Neural cell (in vitro differentiated cells): ENCODE measurements around the gene COL28A1. TPM values are rescaled to one million over a fixed set of nuclear protein-coding genes. Genes with fewer than 3 reads are reported as not detected.

Experiments used
- H2AFZ ChIP-seq: fragments of 200-600, 300-800 bp; sonication (generic), shearing (Covaris generic); 2 replicates; pipeline ENCODE4 v1.6.0; 2014; ENCODE audit warnings: low read depth, mild to moderate bottlenecking, antibody characterized with exemption, low read length, moderate library complexity
- H3F3A ChIP-seq: fragments of 200-600 bp; shearing (Covaris generic); 2 replicates; pipeline ENCODE4 v1.6.1; 2016; ENCODE audit warnings: mild to moderate bottlenecking, moderate library complexity, mixed read lengths, antibody characterized with exemption, low read length; ENCODE audit not compliant: insufficient read depth, poor library complexity, severe bottlenecking
- H3K27ac ChIP-seq: fragments of 200-600, 300-800 bp; sonication (generic), shearing (Covaris generic); 2 replicates; pipeline ENCODE4 v1.5.1; 2014; ENCODE audit warnings: mild to moderate bottlenecking, low read length, moderate library complexity
- H3K27me3 ChIP-seq: fragments of 300-800, 200-600 bp; sonication (generic), shearing (Covaris generic); 2 replicates; pipeline ENCODE4 v1.6.0; 2014; ENCODE audit warnings: mild to moderate bottlenecking, low read depth, low read length, moderate library complexity; ENCODE audit not compliant: insufficient read depth
- H3K36me3 ChIP-seq: fragments of 300-800, 200-600 bp; sonication (generic), shearing (Covaris generic); 2 replicates; pipeline ENCODE4 v1.5.1; 2014; ENCODE audit warnings: mild to moderate bottlenecking, antibody characterized with exemption, low read length, moderate library complexity; ENCODE audit not compliant: insufficient read depth
- H3K4me2 ChIP-seq: fragments of 300-800, 200-600 bp; sonication (generic), shearing (Covaris generic); 2 replicates; pipeline ENCODE4 v1.6.0; 2014; ENCODE audit warnings: mild to moderate bottlenecking, low read length
- H3K4me3 ChIP-seq: fragments of 300-800, 200-600 bp; sonication (generic), shearing (Covaris generic); 2 replicates; pipeline ENCODE4 v1.5.1; 2014; ENCODE audit warnings: mild to moderate bottlenecking, low read length, moderate library complexity
- H3K79me2 ChIP-seq: fragments of 200-600 bp; shearing (Covaris generic); replicated peaks from 2 replicates; pipeline ENCODE4 v1.6.0; 2014; ENCODE audit warnings: mild to moderate bottlenecking, low read length, moderate library complexity; ENCODE audit not compliant: insufficient read depth
- H3K9ac ChIP-seq: fragments of 300-800, 200-600 bp; sonication (generic), shearing (Covaris generic); 2 replicates; pipeline ENCODE4 v1.6.1; 2016; ENCODE audit warnings: mild to moderate bottlenecking, low read length, mixed read lengths
- H3K9me2 ChIP-seq: fragments of 200-600 bp; shearing (Covaris generic); 2 replicates; pipeline ENCODE4 v1.6.1; 2016; ENCODE audit warnings: mild to moderate bottlenecking, low read length, mixed read lengths; ENCODE audit not compliant: insufficient read depth
- H3K9me3 ChIP-seq: fragments of 200-600, 300-800 bp; sonication (generic), shearing (Covaris generic); 2 replicates; pipeline ENCODE4 v1.6.1; 2016; ENCODE audit warnings: mild to moderate bottlenecking, mixed run types, low read length, moderate library complexity, mixed read lengths
- H4K20me1 ChIP-seq: fragments of 200-600 bp; shearing (Covaris generic); 2 replicates; pipeline ENCODE4 v1.6.1; 2016; ENCODE audit warnings: mild to moderate bottlenecking, mixed run types; ENCODE audit not compliant: insufficient read depth
- EP300 ChIP-seq: fragments of 450-650 bp; conservative IDR thresholded peaks from 2 replicates; pipeline ENCODE4 v1.6.1; 2014; ENCODE audit warnings: antibody characterized with exemption, mild to moderate bottlenecking, moderate library complexity; ENCODE audit not compliant: poor library complexity, severe bottlenecking
- EZH2 ChIP-seq: fragments of 200-600, 300-800 bp; shearing (Covaris generic), sonication (generic); IDR thresholded peaks from 2 replicates; pipeline ENCODE4 v1.6.1; 2014; ENCODE audit warnings: antibody characterized with exemption, low read length, borderline replicate concordance, mild to moderate bottlenecking; ENCODE audit not compliant: insufficient read depth, poor library complexity, severe bottlenecking
- MXI1 ChIP-seq: fragments of 450-650 bp; conservative IDR thresholded peaks from 2 replicates; pipeline ENCODE4 v1.6.1; 2014; ENCODE audit warnings: antibody characterized with exemption, mild to moderate bottlenecking; ENCODE audit not compliant: poor library complexity, severe bottlenecking
- POLR2AphosphoS5 ChIP-seq: IDR thresholded peaks from 2 replicates; pipeline ENCODE4 v1.6.1; 2012
- RAD21 ChIP-seq: fragments of 450-650 bp; conservative IDR thresholded peaks from 2 replicates; pipeline ENCODE4 v1.6.1; 2014; ENCODE audit warnings: antibody characterized with exemption, mild to moderate bottlenecking, moderate library complexity
- SMC3 ChIP-seq: fragments of 450-650 bp; conservative IDR thresholded peaks from 2 replicates; pipeline ENCODE4 v1.6.1; 2014; ENCODE audit warnings: antibody characterized with exemption, mild to moderate bottlenecking, moderate library complexity; ENCODE audit not compliant: poor library complexity
- TAF1 ChIP-seq: IDR thresholded peaks from 2 replicates; pipeline ENCODE4 v1.6.1; 2012; ENCODE audit warnings: low read depth
- polyA plus RNA-seq: library from polyadenylated mRNA; depleted of rRNA; stranded (reverse); fragments of >200 nt; gene quantifications from 2 replicates; pipeline ENCODE4 v1.2.3, GENCODE V29; 2014
- TF ChIP-seq, protein P1 (sequence below): fragments of 450-650 bp; IDR thresholded peaks from 2 replicates; pipeline ENCODE4 v1.5.1; 2014; ENCODE audit warnings: antibody characterized with exemption, mild to moderate bottlenecking, moderate library complexity; ENCODE audit not compliant: poor library complexity, severe bottlenecking
- TF ChIP-seq, protein P2 (sequence below): IDR thresholded peaks from 2 replicates; pipeline ENCODE4 v1.6.1; 2012; ENCODE audit warnings: borderline replicate concordance

COL28A1 gene
- polyA plus RNA-seq, 1 donor from 2014 or later: 1.0 TPM

DNA sequence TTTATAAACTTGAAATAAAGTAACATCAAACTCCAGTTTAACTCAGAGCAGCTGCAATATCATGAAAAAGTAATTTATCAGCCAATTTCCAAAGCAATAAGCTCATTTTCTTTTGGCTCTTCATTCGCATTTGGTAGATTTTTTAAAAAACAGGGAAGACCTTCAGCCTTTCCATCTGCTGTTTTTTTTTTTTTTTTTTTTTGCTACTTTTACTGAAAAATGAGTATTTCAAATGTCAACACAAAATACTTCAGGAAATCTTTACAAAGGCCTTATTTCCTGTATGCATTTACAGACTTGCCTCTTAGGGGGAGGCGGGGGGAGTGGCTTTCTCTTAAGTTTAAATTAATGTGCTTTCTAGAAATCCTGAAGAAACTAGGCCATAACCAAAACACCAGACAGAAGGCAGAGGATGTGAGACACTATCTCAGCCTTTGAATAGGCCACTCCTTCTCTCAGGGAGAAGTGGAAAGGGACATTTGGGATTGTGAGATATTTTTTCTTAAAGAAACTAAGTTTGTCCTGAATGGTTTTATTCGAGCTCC lies 91.8 kb downstream of the COL28A1 start:
- Histone ChIP-seq H3K36me3 (no peaks in the 10 kb centered on the region), H3K9me3 (peaks cover 5% of the 10 kb centered on the region), H3K4me3 (no peak overlapping the region), H3K27ac (no peak overlapping the region), H3K9ac (no peak overlapping the region), H3K79me2 (no peaks in the 10 kb centered on the region), H4K20me1 (no peaks in the 10 kb centered on the region), H3K27me3 (no peaks in the 10 kb centered on the region), H3K4me2 (no peak overlapping the region), H2AFZ (no peak overlapping the region), H3F3A (no peaks in the 10 kb centered on the region), H3K9me2 (no peaks in the 10 kb centered on the region)
- TF ChIP-seq TAF1 (no peak), RAD21 (no peak), POLR2AphosphoS5 (no peak), EP300 (no peak), EZH2 (no peak), SMC3 (no peak), MXI1 (no peak)
- TF ChIP-seq, protein P1, sequence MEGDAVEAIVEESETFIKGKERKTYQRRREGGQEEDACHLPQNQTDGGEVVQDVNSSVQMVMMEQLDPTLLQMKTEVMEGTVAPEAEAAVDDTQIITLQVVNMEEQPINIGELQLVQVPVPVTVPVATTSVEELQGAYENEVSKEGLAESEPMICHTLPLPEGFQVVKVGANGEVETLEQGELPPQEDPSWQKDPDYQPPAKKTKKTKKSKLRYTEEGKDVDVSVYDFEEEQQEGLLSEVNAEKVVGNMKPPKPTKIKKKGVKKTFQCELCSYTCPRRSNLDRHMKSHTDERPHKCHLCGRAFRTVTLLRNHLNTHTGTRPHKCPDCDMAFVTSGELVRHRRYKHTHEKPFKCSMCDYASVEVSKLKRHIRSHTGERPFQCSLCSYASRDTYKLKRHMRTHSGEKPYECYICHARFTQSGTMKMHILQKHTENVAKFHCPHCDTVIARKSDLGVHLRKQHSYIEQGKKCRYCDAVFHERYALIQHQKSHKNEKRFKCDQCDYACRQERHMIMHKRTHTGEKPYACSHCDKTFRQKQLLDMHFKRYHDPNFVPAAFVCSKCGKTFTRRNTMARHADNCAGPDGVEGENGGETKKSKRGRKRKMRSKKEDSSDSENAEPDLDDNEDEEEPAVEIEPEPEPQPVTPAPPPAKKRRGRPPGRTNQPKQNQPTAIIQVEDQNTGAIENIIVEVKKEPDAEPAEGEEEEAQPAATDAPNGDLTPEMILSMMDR: no peak
- TF ChIP-seq, protein P2, sequence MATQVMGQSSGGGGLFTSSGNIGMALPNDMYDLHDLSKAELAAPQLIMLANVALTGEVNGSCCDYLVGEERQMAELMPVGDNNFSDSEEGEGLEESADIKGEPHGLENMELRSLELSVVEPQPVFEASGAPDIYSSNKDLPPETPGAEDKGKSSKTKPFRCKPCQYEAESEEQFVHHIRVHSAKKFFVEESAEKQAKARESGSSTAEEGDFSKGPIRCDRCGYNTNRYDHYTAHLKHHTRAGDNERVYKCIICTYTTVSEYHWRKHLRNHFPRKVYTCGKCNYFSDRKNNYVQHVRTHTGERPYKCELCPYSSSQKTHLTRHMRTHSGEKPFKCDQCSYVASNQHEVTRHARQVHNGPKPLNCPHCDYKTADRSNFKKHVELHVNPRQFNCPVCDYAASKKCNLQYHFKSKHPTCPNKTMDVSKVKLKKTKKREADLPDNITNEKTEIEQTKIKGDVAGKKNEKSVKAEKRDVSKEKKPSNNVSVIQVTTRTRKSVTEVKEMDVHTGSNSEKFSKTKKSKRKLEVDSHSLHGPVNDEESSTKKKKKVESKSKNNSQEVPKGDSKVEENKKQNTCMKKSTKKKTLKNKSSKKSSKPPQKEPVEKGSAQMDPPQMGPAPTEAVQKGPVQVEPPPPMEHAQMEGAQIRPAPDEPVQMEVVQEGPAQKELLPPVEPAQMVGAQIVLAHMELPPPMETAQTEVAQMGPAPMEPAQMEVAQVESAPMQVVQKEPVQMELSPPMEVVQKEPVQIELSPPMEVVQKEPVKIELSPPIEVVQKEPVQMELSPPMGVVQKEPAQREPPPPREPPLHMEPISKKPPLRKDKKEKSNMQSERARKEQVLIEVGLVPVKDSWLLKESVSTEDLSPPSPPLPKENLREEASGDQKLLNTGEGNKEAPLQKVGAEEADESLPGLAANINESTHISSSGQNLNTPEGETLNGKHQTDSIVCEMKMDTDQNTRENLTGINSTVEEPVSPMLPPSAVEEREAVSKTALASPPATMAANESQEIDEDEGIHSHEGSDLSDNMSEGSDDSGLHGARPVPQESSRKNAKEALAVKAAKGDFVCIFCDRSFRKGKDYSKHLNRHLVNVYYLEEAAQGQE: no peak

DNA sequence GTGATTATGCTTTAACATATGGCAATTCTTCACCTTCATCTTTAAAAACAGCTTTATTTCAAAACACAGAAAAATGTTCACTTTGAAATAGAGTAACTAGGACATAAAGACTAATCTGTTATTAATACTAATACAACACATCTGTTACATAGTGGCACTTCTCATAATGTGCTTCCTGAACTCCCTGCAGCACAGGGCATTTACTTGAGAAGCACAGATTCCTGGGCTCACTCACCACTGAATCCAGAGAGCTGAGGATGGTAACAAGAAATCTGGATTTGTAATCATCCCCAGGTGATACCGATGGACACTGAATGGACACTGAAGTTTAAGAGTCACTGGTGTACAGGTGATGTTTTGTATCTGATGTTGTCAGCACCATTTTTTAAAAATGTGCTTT lies 96.1 kb downstream of the COL28A1 start:
- H3K79me2 ChIP-seq: no peaks in the 10 kb centered on the region
- H3K4me3 ChIP-seq: no peak overlapping the region
- H3F3A ChIP-seq: no peaks in the 10 kb centered on the region
- no peak overlapping the region for H3K9ac ChIP-seq
- no peaks in the 10 kb centered on the region for H4K20me1 ChIP-seq
- H3K27ac ChIP-seq: no peak overlapping the region
- no peaks in the 10 kb centered on the region for H3K9me2 ChIP-seq
- H3K27me3 ChIP-seq: no peaks in the 10 kb centered on the region
- H3K9me3 ChIP-seq: no peaks in the 10 kb centered on the region
- TF ChIP-seq EP300: no peak
- TF ChIP-seq, protein P1: no peak
- TF ChIP-seq, protein P2: no peak
- TF ChIP-seq POLR2AphosphoS5: no peak
- no peak for TF ChIP-seq MXI1
- H2AFZ ChIP-seq: no peak overlapping the region
- H3K36me3 ChIP-seq: no peaks in the 10 kb centered on the region
- H3K4me2 ChIP-seq: no peak overlapping the region
